Activated CD8-positive, alpha-beta memory T cell treated with anti-CD3 and anti-CD28 coated beads for 24 hours (primary cell): Measurements from ENCODE around the gene FAR2.
"Not testable (repeated sequence)": the region's sequence is repeated elsewhere in the genome, so short reads cannot be mapped to it uniquely, and the experiment has no call there.

Source experiments
- DNase-seq: peaks from one replicate; pipeline ENCODE4 v3.0.0-alpha.2; 2020

FAR2 gene

GRCh38 chr12:29240441-29240840, 91.4 kb downstream of the FAR2 start:
- no peak for DNase-seq

- no peak for DNase-seq
Observed at GRCh38 chr12:29241821-29242591, 92.9 kb downstream of the FAR2 start.

GRCh38 chr12:29242921-29243431, 93.9 kb downstream of the FAR2 start:
- DNase-seq, result no peak

- no peak for DNase-seq
Observed at GRCh38 chr12:29244159-29244765, 95.2 kb downstream of the FAR2 start.

- no peak for DNase-seq
Observed at GRCh38 chr12:29245246-29245645, 96.2 kb downstream of the FAR2 start.

- no peak for DNase-seq
Observed at GRCh38 chr12:29249930-29250329, 100.9 kb downstream of the FAR2 start.

- no peak for DNase-seq
Observed at GRCh38 chr12:29253906-29254625, 105.0 kb downstream of the FAR2 start.

- no peak for DNase-seq
Observed at GRCh38 chr12:29255042-29255441, 106.0 kb downstream of the FAR2 start.

- no peak for DNase-seq
Observed at GRCh38 chr12:29256598-29256997, 107.5 kb downstream of the FAR2 start.

GRCh38 chr12:29257687-29258086, 108.6 kb downstream of the FAR2 start:
- not testable (repeated sequence) for DNase-seq

- DNase-seq, result no peak
Observed at GRCh38 chr12:29264424-29264823, 115.3 kb downstream of the FAR2 start.

- DNase-seq, result no peak
Observed at GRCh38 chr12:29269706-29270408, 120.8 kb downstream of the FAR2 start.

GRCh38 chr12:29270446-29270845, 121.4 kb downstream of the FAR2 start:
- DNase-seq, result no peak

- DNase-seq, result no peak
Observed at GRCh38 chr12:29273178-29273843, 124.2 kb downstream of the FAR2 start.

- no peak for DNase-seq
Observed at GRCh38 chr12:29275834-29276233, 126.8 kb downstream of the FAR2 start.

- no peak for DNase-seq
Observed at GRCh38 chr12:29277231-29277630, 128.2 kb downstream of the FAR2 start.

GRCh38 chr12:29278673-29279420, 129.8 kb downstream of the FAR2 start:
- no peak for DNase-seq

- DNase-seq, result no peak
Observed at GRCh38 chr12:29281371-29282005, 132.4 kb downstream of the FAR2 start.

- no peak for DNase-seq
Observed at GRCh38 chr12:29282031-29282816, 133.1 kb downstream of the FAR2 start.

GRCh38 chr12:29283969-29284700, 135.1 kb downstream of the FAR2 start:
- DNase-seq, result no peak
